ELF-1 (cell line): ENCODE results near the gene ASPSCR1.

Source experiments
- DNase-seq: peaks from one replicate; pipeline ENCODE4 v3.0.0-alpha.2; 2016; ENCODE audit warnings: low read depth, low spot score

ASPSCR1 gene

DNA sequence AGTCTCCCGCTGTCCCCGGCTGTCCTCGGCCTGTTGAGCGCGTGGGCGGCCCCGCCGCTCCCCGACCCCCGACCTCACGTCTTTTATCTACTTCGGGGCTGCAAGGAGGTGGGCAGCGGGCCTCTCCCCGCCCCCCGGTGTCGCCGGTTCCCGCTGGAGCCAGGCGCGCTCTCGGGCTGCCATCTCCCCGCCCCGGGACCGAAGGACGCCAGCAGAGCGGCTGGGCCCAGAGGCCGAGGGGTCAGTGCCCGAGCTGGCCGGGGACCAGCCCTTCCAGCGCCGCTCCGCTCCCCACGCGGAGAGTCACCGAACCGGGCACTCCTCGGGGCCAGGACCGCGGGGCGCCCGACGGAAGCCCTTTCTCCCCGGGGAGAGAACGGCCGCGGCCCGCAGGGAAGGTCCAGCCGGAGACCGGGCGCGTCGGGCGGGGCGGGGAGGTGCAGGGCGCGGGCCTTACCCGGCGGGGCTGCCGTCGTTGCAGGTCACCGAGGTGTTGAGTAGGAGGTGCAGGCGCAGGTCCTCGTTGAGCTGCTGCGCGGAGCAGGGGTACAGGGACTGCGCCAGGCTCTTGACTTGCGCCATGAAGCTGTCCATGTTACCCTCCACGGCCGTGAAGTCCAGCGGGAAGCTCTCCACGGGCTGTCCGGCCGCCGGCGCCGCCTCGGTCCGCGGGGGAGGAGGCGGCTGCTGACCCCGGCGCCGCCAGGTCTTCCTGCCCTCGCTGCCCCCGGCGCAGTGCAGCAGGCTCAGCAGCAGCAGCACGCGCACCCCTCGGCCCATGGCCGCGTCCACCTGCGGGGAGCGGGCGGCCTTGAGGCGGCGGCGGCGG lies 17.1 kb upstream of the ASPSCR1 start:
- DNase-seq, result peak; percentile 40

DNA sequence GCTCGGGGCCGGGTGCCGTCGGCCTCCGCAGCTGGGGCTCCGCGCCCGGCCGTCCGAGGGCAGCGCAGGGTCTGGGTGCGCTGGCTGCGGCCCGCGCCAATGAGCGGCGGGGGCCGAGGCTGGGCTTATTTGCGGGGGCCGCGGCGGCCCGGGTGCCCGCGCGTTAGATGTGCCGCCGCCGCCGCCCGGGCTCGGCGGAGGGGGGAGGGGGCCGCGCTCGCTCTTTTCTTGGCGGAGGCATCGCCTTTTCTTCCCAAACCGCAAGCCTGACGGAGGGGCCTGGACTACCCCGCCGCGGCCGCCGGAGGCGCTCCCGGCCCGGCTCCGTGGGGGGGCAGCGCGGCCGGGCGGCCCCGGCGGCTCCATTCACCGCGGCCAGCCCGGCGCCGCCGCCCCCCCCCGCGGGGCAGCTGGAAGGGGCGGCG lies 16.3 kb upstream of the ASPSCR1 start, which contains the start of gene NOTUM:
TSS of gene NOTUM (minus strand) at position 101 of the 425 bp plus-strand sequence. CDS start 278 bp downstream, outside the sequence.
- no peak for DNase-seq

DNA sequence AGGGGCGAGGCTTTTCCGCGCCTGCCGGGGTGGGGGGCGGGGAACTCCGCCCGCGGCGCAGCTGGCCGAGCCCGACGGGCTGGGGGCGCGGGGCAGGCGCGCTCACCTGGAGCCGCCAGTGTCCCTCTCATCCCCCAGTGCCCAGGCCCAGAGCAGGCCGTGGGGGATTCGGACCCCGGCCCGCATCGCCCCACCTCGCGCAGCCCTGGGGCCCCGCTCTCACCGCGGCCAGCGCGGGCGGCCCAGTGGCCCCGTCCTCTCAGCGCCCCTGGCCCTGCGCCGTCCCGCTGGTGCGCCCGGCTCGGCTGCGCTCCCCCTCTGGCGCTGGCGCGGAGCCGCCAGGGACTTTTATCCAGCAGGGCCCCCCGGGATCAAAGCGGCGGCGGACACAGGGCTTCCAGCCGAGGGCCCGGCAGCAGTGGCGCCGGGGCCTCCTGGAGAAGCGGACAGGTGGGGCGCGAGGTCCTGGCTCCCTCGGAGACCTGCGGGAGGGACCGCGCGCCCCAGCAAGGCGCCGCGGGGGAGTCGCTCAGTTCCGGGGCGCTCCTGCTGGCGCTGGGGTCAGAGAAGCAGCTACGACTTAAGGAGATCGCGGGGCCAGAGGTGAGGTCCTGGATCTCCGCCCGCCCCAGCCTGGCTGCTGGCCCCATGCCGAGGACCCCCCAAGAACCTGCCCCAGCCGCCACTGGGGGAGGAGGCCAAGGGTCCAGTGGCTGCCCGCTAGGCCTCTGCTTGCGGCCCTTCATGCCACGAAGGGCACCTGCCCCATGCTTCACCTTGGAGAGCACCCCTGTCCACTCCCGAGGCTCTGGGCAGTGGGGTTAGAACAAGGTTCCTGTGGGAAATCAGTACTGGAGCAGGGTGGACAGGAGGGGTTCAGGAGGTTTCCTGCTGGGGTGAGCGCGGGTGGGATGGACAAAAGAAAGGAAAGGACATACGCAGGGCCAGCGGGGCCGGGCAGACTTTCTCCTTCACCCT lies 15.6 kb upstream of the ASPSCR1 start:
- DNase-seq, result peak; percentile 37

DNA sequence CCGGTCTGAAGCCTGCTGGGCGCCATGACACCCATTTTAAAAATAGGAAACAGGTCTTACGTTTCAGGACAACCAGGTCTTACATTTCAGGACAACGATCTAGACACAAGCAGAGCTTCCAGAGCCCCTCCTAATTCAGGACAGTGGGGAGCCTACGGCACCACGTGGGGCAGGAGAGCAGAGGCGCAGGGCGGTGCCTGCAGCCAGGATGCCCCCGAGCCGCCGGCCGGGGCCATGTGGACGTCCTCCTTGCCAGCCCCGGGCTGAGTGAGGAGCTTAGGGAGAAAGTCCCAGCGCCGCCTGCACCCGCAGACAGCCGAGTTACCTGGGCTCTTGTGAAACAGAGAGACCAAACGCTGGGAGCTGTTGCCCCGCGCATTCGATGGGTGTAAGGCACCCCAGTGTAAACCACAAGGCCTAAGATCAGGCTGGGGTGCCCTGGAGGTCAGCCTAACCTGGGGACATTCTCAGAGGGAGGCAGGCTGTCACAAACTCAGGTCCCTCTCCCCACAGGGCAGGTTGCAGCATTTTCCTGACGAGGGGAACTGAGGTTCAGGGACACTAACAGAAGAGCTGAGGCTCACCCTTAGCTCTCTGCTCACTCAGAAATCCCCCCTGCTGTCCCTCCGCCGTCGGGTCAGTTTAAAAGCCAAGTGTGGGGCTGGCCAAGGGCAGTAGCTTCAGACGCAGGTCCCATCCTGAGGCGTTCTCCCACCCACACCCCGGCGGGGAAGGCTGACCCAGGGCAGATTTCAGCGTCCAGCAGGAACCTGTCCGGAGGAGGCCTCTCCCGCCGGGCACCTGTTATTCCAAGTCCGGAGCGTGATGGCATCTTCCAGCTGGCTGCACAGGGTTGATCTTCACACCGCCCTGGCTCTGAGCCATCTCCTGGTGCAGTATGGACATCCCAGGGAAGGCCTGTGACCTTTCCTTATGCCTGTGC lies 14.7 kb upstream of the ASPSCR1 start:
- no peak for DNase-seq

DNA sequence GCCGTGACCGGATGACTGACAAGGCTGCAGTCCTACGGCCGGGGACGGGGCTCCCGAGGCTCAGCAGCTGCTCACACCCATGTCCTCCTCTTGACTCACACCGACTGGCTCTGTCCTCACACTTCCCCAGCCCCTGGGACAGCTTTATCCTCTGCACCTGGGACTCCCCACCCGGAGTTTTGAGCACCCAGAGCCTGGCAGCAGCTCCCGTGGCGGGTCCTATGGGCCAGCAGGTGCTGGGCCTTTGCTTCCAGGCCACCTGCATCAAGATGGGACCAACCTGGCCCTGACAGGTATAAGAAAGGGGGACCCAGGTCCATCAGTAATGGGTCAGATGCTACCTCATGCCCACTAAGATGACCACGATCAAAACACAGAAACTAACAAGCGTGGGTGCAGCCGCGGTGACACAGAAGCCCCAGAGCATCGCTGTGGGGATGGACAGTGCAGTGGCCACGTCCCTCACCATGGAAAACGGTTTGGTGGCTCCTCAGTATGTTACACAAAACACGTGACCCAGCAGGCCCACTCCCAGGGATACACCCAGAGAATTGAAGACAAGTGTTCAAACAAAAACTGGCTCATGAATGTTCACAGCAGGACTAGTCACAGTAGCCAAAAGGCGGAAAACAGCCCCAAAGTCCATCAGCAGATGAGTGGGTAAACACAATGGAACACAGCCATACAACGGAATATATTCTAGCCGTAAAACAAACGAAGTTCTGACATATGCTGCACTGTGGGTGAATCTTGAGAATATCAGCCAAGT lies 13.2 kb upstream of the ASPSCR1 start:
- peak; percentile 10 for DNase-seq

DNA sequence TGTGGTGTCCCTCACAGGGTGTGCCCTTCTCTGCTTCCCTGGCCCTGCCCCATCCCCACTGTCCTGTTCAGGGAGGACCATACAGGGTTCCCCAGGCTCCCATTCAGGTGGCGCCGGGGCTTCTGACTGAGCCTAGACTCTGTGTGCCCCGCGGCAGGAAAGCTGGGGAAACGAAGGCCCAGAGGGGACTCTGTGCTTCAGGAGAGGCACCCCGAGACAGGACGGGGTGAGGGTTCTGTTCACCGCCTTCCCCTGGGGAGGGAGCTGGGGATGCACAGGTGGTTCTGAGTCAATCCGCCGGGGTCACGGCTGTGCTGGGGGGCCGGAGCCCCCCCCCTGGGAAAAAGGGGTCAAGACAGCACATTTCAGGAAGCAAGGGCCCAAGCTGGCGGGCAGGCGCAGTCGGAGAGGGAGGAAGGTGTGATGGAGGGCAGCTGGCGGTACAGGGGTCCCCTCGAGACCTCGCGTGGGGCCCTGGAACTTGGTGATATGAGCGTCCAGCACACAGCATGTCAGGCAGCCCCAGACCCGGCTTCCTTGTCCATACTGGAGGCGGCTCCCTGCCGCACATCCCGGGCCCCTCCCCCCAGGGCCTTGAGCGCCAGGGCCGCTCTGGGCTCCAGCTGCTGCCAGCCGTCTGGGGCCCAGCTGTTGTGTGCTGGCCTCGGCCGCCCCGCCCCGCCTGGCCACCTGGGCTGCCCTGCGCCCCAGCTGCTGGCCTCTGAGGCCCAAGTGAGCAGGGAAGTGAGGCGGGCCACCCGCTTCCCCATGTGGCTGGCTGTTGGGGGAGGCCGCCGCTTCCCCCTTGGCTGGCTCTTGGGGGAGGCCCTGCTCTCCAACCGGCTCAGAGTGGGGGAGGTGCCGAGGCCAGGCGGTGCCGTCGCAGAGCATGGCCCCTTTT lies 10.8 kb upstream of the ASPSCR1 start:
- peak; percentile 77 for DNase-seq

DNA sequence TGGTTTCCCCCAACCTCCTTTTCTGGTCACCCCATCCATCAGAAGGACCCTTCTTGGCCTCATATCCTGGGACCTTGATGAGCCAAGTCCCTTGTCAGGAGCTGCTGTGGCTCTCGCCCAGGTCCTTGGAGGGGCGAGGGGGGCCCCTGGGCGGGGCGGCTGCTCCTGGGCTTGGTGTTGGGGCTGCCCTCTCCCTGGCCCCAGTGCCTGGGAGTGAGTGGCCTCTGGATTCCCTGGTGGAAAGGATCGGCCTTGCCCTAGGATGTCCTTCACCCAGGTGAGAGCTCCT lies 10.2 kb upstream of the ASPSCR1 start:
- DNase-seq, result no peak

DNA sequence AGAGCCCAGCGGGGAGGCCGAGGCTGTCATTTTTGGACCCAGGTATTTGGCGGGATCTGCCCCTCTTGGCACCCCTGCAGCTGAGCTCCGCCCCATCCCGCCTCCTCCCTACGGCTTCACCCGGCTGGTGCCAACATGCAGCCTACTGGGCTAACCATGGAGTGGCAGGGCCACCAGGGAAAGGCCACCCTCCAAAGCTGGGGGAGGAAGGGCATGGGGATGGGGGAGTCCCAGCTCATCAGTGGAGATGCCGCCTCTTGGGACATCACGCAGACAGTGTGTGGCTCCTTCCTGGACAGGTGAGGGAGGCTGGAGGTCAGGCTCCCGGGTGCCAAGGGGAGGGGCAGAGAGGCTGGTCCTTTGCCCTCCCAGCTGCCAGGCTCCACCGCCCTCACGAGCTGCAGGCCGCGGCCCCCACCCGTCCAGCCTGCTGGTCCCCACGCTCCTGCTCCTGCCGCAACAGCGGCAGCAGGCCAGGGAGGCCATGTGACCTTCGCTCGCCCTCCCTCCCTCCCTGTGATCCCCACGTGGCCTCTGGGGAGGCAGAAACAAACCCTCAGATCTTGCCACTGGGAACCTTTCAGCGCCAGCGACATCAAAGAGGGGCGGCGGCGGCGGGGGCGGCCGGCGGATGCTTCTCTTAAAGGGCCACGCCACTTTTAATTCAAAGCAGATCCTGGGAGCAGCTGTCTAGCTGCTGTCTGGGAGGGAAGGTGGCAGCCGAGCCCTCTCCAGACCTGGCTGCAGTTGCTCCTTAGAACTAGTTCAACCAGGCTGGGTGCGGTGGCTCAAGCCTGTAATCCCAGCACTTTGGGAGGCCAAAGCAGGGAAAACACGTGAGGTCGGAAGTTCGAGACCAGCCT lies 9.7 kb upstream of the ASPSCR1 start:
- peak; percentile 97 for DNase-seq

DNA sequence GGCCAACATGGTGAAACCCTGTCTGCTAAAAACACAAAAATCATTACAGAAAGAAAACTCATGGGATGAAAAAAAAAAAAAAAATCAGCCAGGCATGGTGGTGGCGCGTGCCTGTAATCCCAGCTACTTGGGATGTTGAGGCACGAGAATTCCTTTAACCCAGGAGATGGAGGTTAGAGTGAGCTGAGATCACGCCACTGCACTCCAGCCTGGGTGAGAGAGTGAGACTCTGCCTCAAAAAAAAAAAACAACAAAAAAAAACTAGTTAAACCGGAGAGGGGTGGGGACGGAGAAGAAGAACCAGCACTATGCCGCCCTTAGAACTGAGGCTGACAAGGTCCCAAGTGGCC lies 9.1 kb upstream of the ASPSCR1 start:
- no peak for DNase-seq

DNA sequence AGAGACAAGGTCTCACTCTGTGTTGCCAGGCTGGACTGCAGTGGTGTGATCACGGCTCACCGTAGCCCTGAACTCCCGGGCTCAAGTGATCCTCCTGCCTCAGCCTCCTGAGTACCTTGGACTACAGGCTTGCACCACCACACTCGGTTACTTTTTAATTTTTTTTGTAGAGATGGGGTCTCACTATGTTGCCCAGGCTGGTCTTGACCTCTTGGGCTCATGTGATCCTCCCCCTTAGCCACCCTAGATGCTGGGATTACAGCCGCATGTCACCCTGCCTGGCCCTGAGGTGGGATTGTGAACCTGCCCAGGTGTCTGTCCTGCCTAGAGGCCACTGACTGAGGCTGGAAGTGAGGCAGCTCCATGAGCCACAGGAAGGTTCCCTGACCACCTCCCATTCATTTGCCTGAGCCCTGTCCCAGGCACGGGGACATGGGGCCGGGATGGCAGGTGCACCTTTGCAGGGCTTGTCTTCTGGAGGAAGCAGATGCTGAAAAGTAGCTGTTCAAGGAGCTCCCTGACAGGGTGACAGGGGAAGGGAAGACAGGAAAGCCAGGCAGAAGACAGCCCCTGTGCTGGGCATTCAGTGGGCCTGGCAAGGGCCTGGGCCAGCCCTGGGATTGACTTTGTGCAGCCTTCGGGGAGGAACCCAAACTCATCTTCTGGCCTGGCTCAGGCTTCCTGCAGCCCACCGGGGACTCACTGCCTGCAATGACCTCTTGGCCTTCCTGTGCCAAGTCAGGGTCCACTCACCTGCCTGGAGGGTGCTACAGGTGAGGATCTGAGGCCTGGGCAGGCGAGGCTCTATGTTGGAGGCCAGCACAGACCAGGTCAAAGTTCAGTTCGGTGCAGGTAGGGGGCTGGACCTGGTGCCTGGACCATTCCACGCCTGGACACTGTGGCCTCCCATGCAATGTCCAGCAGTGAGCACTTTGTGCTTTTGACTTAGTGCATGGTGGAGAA lies 8.3 kb upstream of the ASPSCR1 start:
- DNase-seq, result no peak

DNA sequence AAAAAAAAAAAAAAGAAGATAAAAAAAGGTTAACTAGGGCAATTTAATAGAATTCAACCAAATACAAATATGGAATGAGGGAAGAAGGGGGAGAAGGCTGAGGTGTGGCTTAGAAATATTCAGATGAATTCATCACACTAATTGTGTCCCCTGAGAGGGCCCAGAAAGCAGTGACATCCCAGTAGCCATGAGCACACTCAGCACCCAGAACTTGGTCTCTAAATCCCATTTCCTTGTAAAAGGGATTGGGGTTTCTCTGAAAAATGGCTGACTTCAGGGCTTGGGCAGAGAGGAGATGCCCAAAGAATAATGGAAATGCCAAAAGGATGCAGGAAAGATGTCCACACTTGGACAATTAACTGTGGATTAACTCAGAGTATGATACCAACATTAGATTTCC lies 4.0 kb upstream of the ASPSCR1 start:
- no peak for DNase-seq

DNA sequence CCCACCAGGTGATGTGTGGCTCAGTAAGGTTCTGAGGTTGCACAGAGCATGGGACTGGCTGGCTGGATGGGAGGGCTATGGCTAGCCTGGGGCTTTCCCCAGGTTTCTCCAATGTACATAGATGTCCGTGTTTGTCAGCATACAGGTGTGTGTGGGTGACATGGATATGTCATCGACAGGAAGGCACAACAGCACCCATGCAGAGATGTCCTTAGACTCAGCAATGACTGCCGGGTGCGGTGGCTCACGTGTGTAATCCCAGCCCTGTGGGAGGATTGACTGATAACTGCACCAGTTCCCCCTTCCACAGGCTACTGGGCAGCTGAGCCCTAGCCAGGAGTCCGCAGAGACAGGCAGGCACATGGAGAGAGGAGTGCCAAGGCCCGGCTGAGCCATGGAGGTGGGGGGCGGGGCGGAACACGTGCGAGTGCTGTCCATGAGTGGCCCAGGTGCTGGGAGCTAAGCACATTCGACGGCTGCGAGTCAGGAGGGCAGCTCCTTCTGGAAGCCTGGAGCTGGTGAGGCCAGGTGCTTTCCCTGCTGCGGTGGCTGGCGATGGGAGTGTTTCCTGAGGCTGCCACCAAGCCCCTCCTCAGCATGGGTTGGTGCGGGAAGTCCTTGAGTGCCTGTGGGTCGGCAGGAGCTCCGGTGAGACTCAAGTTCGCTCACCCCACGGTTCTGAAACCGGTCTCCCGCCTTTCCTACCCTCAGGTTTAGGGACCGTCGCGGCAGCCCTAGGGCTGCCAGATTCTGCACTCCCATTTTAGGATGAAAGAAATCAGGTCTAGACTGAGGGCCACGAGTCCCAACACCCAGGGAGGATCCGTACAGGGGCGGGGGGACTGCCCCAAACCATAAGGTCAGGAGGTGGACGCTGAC lies 858 bp upstream of the ASPSCR1 start:
- DNase-seq, result peak; percentile 66

DNA sequence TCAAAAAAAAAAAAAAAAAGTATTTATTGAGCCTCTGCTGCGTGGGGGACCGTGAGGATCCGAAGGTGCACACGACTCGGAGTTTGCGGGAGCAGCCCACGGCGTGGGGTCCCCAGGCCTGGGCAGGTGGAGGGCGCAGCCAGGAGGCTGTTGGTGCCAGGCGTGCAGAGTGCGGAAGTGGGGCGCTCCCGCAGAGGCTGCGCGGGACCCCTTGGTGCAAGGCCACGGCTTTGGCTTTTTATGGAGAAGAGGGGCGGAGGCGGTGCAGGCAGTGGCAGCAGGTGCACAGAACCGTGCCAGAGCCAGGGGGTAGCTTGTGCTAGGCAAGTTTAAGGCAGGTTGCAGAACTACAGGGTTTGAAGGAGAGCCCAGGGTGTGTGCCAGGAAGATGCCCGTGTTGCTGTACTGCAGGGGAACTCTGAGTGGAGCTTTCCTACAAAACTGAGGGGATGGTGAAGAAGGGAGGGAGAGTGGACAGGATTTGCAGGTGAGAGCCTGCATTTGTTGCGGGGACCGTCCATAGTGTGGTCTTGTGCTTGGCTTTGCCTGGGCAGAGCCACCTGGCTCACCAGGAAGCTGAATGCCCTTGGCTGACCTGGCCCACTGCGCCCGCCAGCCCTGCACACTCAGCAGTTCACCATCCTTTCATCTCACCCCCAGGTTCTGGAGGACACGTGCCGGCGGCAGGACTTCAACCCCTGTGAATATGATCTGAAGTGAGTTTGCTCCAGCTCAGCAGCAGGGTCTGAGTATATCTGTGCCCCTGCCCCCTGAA lies 1.3 kb downstream of the ASPSCR1 start:
- peak; percentile 12 for DNase-seq

DNA sequence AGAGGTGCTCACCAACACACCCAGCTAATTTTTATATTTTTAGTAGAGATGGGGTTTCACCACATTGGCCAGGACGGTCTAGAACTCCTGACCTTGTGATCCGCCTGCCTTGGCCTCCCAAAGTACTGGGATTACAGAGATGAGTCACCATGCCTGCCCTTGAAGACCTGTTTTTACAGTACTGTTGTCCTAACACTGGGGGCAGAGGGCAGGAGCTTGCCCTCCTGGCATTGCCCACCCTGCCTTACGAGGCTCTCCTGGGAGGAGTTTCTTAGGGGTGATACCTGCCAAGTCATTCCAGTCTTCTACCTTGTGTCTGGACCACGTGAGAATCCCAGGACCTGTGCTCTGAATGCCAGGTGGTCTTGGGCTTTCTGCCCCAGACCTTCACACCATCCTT lies 2.7 kb downstream of the ASPSCR1 start:
- DNase-seq, result no peak

DNA sequence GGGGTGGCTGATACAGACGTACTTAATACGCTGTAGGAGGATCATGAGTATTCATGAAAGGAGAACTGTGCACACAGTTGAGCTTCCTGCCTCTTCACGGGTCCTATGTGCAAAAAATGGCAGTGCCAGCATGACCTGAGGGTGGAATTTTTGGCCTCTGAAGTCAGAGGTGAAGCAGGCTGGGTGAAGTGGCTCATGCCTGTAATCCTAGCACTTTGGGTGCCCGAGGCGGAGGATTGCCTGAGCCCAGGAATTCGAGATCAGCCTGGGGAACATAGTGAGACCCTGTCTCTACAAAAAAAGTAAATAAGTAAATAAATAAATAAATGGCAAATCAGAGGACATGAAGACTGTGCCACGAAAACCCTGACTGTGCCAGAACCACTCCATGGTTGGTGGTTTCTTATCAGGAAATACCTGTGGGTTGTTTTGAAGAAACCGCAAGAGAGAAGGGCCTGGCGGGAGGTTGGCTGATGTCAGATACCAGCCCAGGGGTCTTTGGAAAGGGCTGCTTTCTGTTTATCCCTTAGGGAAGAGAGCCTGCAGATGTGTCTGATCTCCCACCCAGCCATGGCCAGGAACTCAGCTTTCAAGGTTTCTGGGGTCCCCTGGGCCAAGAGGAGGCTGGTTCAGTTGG lies 3.4 kb downstream of the ASPSCR1 start:
- DNase-seq, result peak; percentile 66
